ENCODE results near the gene CTLA4. TPM values are rescaled to one million over a fixed set of nuclear protein-coding genes. Genes with fewer than 3 reads are reported as not detected.

Gene CTLA4
- total and polyA plus RNA-seq, 9 of the 15 experiments (the other 6 are each of a cell fraction or from before 2014, with no cell fraction given): 0.10 to 0.22 (median 0.11) TPM; not detected in 4

- ATAC-seq (no peak), FAIRE-seq (no peak), DNase-seq (ENCODE audit: extremely low read depth in 1 of 4, low spot score in 3 of 4) (no peak)
- no peak overlapping the region for H2AFZ ChIP-seq (ENCODE audit: low read depth, low read length)
- H3K27me3 ChIP-seq (ENCODE audit: control insufficient read depth in 2 of 2, insufficient read depth in 2 of 2, low read length in 2 of 2): no peaks in the 10 kb centered on the region; a peak in 1 of 5 replicates
- intact Hi-C loops (cut with micrococcal nuclease): no loop called here
- no peaks in the 10 kb centered on the region for H3K4me1 ChIP-seq (replicated peaks in 1 of 2; ENCODE audit: control insufficient read depth in 2 of 2, insufficient read depth in 2 of 2, low read length in 2 of 2)
- no peak overlapping the region for H3K9ac ChIP-seq (ENCODE audit: insufficient read depth in 1 of 2, low read depth in 2 of 2, low read length in 2 of 2)
- POLR2A ChIA-PET: no interaction called here
- BruUV-seq (replicated peaks): no TSS peak
- H4K20me1 ChIP-seq (replicated peaks; ENCODE audit: control insufficient read depth, insufficient read depth, low read length): no peaks in the 10 kb centered on the region
- in situ Hi-C loops (cut with MboI): no loop called here
- 0% methylated on average over 5 of the region's 5 CpGs for WGBS (ENCODE audit: insufficient coverage, low coverage, missing lambda C conversion rate)
- H3K4me2 ChIP-seq (ENCODE audit: insufficient read depth, low read length): no peak overlapping the region
- no peak overlapping the region for H3K27ac ChIP-seq (ENCODE audit: extremely low read depth, low read depth, low read length)
- CTCF ChIA-PET (ENCODE audit: low intra/inter-chr PET ratio): no interaction called here
- H3K9me3 ChIP-seq (replicated peaks; ENCODE audit: control insufficient read depth, insufficient read depth, low read depth, low read length): no peaks in the 10 kb centered on the region
- TF ChIP-seq RFX1 (IDR thresholded peaks at IDR 0.05) (peak; percentile 79), ZNF184 (CRISPR knock-in tag; IDR thresholded peaks at IDR 0.05) (no peak), TSC22D4 (tag; IDR thresholded peaks at IDR 0.05) (no peak)
- no peaks in the 10 kb centered on the region for H3K36me3 ChIP-seq (ENCODE audit: control insufficient read depth, insufficient read depth, low read length)
- H3K4me3 ChIP-seq: no peak overlapping the region
- no peaks in the 10 kb centered on the region for H3K9me1 ChIP-seq (ENCODE audit: control insufficient read depth, insufficient read depth, low read length)
- H3K79me2 ChIP-seq (ENCODE audit: control insufficient read depth, insufficient read depth, low read length): no peaks in the 10 kb centered on the region
These were observed 6.5 kb downstream of the CTLA4 start for GRCh38 chr2:203873921-203874631.

GRCh38 chr2:203875471-203875870 lies 7.9 kb downstream of the CTLA4 start:
- ChIA-PET CTCF (ENCODE audit: low intra/inter-chr PET ratio) (no interaction called here), POLR2A (no interaction called here)
- DNase-seq (ENCODE audit: extremely low read depth in 1 of 4, low spot score in 3 of 4) (no peak), FAIRE-seq (no peak), ATAC-seq (no peak)
- H3K27ac ChIP-seq (ENCODE audit: extremely low read depth, low read depth, low read length): no peak overlapping the region
- no peak overlapping the region for H2AFZ ChIP-seq (ENCODE audit: low read depth, low read length)
- intact Hi-C loops (cut with micrococcal nuclease): no loop called here
- no peaks in the 10 kb centered on the region for H3K79me2 ChIP-seq (ENCODE audit: control insufficient read depth, insufficient read depth, low read length)
- in situ Hi-C loops (cut with MboI): no loop called here
- H3K4me3 ChIP-seq: no peak overlapping the region
- H4K20me1 ChIP-seq (replicated peaks; ENCODE audit: control insufficient read depth, insufficient read depth, low read length): no peaks in the 10 kb centered on the region
- no TSS peak for BruUV-seq (replicated peaks)
- no peaks in the 10 kb centered on the region for H3K36me3 ChIP-seq (ENCODE audit: control insufficient read depth, insufficient read depth, low read length)
- no peak overlapping the region for H3K4me2 ChIP-seq (ENCODE audit: insufficient read depth, low read length)
- 0% methylated on average over 4 of the region's 4 CpGs for WGBS (ENCODE audit: insufficient coverage, low coverage, missing lambda C conversion rate)
- H3K4me1 ChIP-seq (replicated peaks in 1 of 2; ENCODE audit: control insufficient read depth in 2 of 2, insufficient read depth in 2 of 2, low read length in 2 of 2): no peaks in the 10 kb centered on the region
- no peak overlapping the region for H3K9ac ChIP-seq (ENCODE audit: insufficient read depth in 1 of 2, low read depth in 2 of 2, low read length in 2 of 2)
- H3K9me3 ChIP-seq (replicated peaks; ENCODE audit: control insufficient read depth, insufficient read depth, low read depth, low read length): no peaks in the 10 kb centered on the region
- H3K9me1 ChIP-seq (ENCODE audit: control insufficient read depth, insufficient read depth, low read length): no peaks in the 10 kb centered on the region
- no peaks in the 10 kb centered on the region; a peak in 1 of 5 replicates for H3K27me3 ChIP-seq (ENCODE audit: control insufficient read depth in 2 of 2, insufficient read depth in 2 of 2, low read length in 2 of 2)
- TF ChIP-seq SMARCA4 (IDR thresholded peaks at IDR 0.05) (no peak), ZNF24 (IDR thresholded peaks at IDR 0.05) (no peak), ATF3 (IDR thresholded peaks at IDR 0.05) (no peak), ATF3 (CRISPR knock-in tag; conservative IDR thresholded peaks at IDR 0.05) (no peak), RBBP5 (IDR thresholded peaks at IDR 0.05; ENCODE audit: borderline replicate concordance, insufficient read depth, low read length, poor library complexity, severe bottlenecking) (no peak), TEAD1 (CRISPR knock-in tag; IDR thresholded peaks at IDR 0.05) (no peak), ZNF592 (IDR thresholded peaks at IDR 0.05) (no peak), ETV5 (CRISPR knock-in tag; IDR thresholded peaks at IDR 0.05; ENCODE audit: low read depth) (no peak), ZEB2 (IDR thresholded peaks at IDR 0.05) (no peak), TSC22D4 (tag; IDR thresholded peaks at IDR 0.05) (no peak)
